GM19463 (cell line): ENCODE results near the gene CACNA1H.
"Not testable (repeated sequence)": the region's sequence is repeated elsewhere in the genome, so short reads cannot be mapped to it uniquely, and the experiment has no call there.

Experiments used
- ATAC-seq: cut with Tn5 transposase; IDR thresholded peaks from one replicate; pipeline ENCODE4 v1.9.1; 2021; ENCODE audit warnings: mild to moderate bottlenecking, moderate library complexity; ENCODE audit not compliant: unreplicated experiment

The CACNA1H gene

DNA sequence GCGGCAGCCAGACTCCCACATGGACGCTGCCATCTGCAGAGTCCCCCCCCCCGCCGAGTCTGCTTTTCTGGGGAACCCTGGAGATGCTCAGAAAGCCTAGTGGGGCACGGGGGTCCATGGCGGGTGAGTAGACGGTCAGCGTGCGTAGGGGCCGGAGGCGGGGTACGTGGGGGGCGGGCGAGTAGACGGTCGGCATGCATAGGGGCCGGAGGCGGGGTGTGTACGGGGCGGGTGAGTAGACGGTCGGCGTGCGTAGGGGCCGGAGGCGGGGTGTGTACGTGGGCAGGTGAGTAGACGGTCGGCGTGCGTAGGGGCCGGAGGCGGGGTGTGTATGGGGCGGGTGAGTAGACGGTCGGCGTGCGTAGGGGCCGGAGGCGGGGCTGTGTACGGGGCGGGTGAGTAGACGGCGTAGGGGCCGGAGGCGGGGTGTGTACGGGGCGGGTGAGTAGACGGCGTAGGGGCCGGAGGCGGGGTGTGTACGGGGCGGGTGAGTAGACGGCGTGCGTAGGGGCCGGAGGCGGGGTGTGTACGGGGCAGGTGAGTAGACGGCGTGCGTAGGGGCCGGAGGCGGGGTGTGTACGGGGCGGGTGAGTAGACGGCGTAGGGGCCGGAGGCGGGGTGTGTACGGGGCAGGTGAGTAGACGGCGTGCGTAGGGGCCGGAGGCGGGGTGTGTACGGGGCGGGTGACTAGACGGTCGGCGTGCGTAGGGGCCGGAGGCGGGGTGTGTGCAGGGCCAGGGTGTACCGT lies 32.7 kb downstream of the CACNA1H start:
- not testable (repeated sequence) for ATAC-seq

- no peak for ATAC-seq
Observed at GRCh38 chr16:1188432-1189189, 35.7 kb downstream of the CACNA1H start.

GRCh38 chr16:1189455-1189854 lies 36.5 kb downstream of the CACNA1H start:
- ATAC-seq = no peak

- not testable (repeated sequence) for ATAC-seq
Observed at GRCh38 chr16:1190789-1191188, 37.9 kb downstream of the CACNA1H start.

DNA sequence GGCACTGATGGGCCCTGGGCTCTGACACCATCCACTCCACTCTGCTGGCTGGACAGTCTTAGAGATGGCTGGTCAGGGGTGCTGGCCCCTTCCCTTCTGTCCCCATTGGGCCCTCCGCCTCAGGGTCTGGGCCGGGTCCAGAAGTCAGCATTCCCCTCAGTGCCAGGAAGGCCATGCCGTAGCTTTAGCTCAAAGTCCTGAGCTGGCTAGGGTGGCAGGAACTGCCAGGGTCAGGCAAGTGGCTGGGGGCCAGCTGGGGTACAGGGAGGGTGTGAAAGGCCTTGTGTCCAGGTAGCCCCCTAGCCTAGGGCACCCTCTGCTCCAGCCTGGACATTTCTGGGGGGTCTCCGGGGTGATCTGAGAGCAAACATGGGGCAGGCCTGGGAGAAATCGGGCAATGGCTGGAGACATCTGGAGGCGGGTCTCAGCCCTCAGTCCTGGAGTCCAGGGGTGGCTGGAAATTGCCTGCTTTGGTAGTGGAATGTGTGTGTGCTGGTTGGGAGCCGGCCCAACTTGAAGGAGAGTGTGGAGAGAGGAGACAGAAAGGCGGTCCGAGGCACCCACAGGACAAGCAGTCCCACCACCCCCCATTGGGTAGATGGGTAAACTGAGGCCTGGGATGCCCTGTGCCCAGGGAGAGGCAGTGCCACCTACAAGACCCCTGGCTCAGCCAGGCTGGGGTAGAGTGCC lies 39.6 kb downstream of the CACNA1H start:
- no peak for ATAC-seq

GRCh38 chr16:1193143-1193824 lies 40.4 kb downstream of the CACNA1H start:
- ATAC-seq = no peak

DNA sequence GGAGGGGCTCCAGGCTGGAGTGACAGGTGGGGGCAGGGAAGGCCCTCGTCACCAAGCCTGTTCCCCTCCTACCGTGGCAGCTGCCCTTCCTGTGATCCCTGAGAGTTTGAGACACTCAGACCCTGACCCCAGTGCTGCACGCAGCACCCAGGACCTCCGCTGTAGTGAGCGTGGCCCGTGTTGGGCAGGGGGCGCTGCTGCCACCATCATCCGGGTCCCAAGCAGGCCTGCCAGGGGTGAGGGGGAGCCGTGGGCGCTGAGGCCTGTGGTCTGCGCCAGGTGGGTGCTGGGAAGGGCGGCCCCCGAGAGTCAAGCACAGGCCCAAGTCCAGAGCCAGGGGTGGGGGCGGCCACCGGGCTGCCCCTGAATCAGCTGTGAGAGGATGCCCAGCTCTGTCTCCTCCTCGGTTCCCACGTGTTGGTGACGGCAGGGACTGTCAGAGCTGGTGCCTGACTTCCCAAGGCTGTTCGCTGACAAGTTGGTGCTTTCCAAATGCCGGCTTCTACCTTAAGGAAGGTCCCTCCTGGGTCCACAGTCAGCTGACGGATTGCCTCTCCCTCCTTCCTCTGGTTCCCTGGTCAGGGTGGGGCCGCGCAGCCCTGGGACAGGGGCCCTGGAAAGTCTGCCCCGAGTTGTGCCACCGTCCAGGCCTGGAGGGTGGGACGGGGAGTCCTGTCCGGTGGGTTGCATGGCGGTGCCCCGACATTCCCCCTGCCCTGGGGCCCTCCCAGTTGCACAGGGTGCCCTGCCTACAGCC lies 41.1 kb downstream of the CACNA1H start:
- ATAC-seq = no peak

- no peak for ATAC-seq
Observed at GRCh38 chr16:1194665-1195392, 41.9 kb downstream of the CACNA1H start.

- ATAC-seq = no peak
Observed at GRCh38 chr16:1195393-1195666, 42.4 kb downstream of the CACNA1H start.

GRCh38 chr16:1196494-1196893 lies 43.6 kb downstream of the CACNA1H start:
- no peak for ATAC-seq

DNA sequence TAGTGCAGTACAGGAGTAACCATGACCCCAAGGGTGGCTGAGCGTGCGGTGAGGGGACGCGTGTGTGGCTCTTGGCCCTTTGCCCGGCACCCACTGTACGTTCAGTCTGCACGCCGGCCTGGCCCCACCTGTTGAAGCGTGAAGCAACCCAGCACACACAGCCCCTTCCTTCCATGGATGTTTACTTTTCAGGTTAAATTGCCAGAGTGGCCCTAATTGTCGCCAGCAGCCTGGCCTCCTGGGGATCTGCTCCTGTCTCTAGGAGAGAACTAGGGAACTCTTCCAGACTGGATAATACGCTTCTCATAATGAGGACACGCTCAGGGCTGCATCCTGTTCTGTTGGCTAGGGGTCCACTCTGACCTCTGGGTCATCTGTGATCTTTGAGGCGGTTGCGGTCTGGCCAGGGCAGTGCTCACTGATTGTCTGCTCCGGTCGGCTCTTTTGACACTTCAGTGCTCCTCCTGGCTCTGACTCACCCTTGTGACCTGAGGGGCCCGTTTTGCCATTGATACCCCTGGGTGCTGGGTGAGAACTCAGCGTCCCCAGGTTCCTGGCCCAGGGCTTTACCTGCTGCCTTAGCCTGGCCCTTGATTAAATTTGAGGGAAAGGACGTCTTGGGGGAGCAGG lies 44.4 kb downstream of the CACNA1H start:
- ATAC-seq = no peak

DNA sequence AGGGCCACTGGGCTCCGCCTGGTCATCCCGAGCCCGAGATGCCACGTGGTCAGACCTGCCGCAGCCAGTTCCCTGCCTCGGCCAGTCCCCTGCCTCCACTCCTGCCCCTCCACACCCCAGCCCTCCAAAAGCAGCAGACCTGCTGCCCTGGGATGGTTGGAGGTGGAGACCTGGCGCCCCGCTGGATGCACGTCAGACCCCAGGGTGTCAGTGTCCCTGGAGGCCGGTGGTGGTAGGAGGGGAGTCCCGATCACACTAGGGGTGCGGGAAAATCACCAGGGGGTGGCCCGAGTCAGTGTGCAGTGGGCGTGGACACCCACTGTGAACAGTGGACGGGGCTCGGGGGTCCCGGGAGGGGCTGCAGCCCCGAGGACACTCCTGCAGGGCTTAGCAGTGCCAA lies 45.3 kb downstream of the CACNA1H start:
- no peak for ATAC-seq

- not testable (repeated sequence) for ATAC-seq
Observed at GRCh38 chr16:1198671-1199346, 45.9 kb downstream of the CACNA1H start.

DNA sequence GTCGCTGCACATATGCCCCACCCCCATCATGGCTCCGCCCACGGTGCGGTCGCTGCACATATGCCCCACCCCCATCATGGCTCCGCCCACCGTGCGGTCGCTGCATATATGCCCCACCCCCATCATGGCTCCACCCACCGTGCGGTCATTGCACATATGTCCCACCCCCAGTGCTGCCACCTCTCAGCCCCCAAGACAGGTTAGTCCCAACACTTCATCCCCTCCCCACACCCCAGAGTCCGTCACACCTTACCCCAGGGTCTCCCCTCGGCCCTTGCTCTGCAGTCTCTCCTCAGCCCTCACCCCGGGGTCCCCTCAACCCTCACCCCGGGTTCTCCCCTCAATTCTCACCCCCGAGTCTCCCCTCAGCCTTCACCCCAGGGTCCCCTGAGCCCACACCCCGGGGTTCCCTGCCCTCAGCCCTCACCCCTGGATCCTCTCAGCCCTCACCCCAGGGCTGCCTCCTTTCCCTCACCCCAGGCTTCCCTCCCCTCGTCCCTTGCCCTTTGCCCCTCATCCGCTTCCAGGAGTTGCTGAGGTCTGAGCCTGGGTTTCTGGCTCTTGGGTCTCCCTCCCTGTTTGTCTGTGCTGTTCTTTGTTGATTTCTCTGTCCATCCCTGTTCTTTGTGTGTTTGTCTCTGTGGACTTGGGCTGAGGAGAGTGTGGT lies 46.6 kb downstream of the CACNA1H start:
- ATAC-seq = no peak

DNA sequence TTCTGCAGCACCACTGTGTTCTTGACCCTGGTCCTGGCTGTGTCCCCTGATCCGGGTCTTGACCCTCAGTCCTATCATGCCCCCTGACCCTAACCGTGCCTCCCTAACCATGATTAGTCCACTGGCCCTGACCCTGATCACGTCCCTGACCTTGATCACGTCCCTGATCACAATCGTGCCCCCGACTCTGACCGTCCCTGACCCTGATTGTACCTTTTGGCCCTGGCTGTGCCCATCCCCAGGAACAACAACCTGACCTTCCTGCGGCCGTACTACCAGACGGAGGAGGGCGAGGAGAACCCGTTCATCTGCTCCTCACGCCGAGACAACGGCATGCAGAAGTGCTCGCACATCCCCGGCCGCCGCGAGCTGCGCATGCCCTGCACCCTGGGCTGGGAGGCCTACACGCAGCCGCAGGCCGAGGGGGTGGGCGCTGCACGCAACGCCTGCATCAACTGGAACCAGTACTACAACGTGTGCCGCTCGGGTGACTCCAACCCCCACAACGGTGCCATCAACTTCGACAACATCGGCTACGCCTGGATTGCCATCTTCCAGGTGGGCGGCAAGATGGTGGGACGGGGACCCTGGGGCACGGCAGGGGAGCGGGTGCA lies 47.2 kb downstream of the CACNA1H start:
- no peak for ATAC-seq

- no peak for ATAC-seq
Observed at GRCh38 chr16:1201444-1201843, 48.5 kb downstream of the CACNA1H start.

DNA sequence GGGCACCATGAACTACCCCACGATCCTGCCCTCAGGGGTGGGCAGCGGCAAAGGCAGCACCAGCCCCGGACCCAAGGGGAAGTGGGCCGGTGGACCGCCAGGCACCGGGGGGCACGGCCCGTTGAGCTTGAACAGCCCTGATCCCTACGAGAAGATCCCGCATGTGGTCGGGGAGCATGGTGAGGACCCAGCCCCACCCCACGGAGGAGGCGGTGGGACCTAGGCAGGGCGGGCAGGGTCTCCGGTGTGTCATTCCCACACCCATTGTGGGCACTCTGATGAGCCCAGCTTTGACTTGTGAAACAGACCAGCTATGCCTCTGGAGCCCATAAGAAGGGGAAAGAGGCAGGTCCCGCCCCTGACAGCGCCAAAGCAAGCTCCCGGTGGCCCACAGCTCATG lies 49.4 kb downstream of the CACNA1H start:
- no peak for ATAC-seq

DNA sequence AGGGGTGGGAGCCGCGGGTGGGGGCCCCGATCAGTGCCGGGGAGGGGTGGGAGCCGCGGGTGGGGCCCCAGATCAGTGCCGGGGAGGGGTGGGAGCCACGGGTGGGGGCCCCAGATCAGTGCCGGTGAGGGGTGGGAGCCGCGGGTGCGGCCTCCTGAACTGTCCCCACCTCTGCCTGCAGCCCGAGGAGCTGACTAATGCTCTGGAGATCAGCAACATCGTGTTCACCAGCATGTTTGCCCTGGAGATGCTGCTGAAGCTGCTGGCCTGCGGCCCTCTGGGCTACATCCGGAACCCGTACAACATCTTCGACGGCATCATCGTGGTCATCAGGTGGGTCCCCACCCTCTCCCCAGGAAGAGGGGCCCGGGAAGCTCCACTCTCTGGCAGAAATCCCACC lies 52.0 kb downstream of the CACNA1H start:
- no peak for ATAC-seq
